ENCODE results near the gene ARRDC2.
"Not testable (repeated sequence)": the region's sequence is repeated elsewhere in the genome, so short reads cannot be mapped to it uniquely, and the experiment has no call there.

Gene ARRDC2

DNA sequence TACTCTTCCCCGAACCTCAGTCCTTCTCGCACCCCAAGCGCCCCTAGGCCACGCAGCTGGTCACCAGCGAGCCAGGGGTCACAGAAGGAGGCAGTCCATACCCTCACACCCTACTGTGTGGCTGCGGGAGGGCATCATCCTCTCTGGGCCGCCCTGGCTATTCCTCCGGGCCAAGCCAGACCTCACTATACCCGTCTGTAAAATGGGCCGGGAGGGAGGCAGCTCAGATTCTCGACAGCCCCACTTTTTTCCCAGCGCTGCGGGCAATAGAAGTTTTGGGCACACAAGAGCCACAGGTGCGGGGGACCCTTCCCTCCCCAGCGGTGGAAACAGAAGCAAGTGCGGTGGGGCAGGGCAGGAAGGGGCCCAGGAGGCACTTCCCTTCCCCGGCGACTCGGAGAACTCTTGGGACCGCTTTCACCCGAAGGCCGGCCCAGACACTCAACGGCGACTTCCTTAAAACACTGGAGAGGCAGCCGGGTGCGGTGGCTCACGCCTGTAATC is 5.6 kb upstream of the ARRDC2 start:
- H4K12ac ChIP-seq (ENCODE audit: low read depth, low read length): no peak overlapping the region
- H3K79me2 ChIP-seq (ENCODE audit: control insufficient read depth, insufficient read depth, low read length, poor library complexity): no peaks in the 10 kb centered on the region
- no peak overlapping the region for H3K4me3 ChIP-seq (ENCODE audit: low read depth, low read length)
- no peak overlapping the region for H2BK5ac ChIP-seq (ENCODE audit: low read depth, low read length, poor library complexity)
- H3K79me1 ChIP-seq (ENCODE audit: low read length): no peaks in the 10 kb centered on the region
- DNase-seq: no peak
- no peak overlapping the region for H3K4me2 ChIP-seq (ENCODE audit: low read length)
- H3K27me3 ChIP-seq (ENCODE audit: insufficient read depth, low read length): peaks cover 3% of the 10 kb centered on the region
- no peak overlapping the region for H3K27ac ChIP-seq (ENCODE audit: low read depth, low read length)
- no peaks in the 10 kb centered on the region for H3K36me3 ChIP-seq (ENCODE audit: control insufficient read depth in 1 of 2, insufficient read depth in 2 of 2, low read length in 2 of 2)
- H3K9me3 ChIP-seq (ENCODE audit: insufficient read depth, low read depth, low read length): peaks cover 2% of the 10 kb centered on the region
- H3K4ac ChIP-seq (ENCODE audit: low read depth, low read length): no peak overlapping the region
- no peak overlapping the region for H3K9ac ChIP-seq (ENCODE audit: low read length)
- no peak overlapping the region for H3K18ac ChIP-seq (ENCODE audit: low read length)
- no peak overlapping the region for H3K14ac ChIP-seq (ENCODE audit: low read length)
- H2AFZ ChIP-seq (ENCODE audit: insufficient read depth, low read length, poor library complexity): no peak overlapping the region
- H2BK12ac ChIP-seq (ENCODE audit: low read length): no peak overlapping the region
- H2BK120ac ChIP-seq (ENCODE audit: insufficient read depth, low read length, poor library complexity): no peak overlapping the region
- H4K8ac ChIP-seq (ENCODE audit: low read depth, low read length): no peak overlapping the region
- H3K23ac ChIP-seq (ENCODE audit: low read length): no peak overlapping the region
- H4K91ac ChIP-seq (ENCODE audit: low read depth, low read length): no peak overlapping the region
- no peak overlapping the region for H2AK5ac ChIP-seq (ENCODE audit: low read length)
- WGBS (ENCODE audit: extremely low coverage, insufficient coverage, insufficient read length): no CpG with 5 or more reads among the region's 27 CpGs
- peaks cover 3 to 9% of the 10 kb centered on the region in 2 experiments for H3K4me1 ChIP-seq (ENCODE audit: control insufficient read depth in 1 of 2, insufficient read depth in 2 of 2, low read length in 2 of 2)

DNA sequence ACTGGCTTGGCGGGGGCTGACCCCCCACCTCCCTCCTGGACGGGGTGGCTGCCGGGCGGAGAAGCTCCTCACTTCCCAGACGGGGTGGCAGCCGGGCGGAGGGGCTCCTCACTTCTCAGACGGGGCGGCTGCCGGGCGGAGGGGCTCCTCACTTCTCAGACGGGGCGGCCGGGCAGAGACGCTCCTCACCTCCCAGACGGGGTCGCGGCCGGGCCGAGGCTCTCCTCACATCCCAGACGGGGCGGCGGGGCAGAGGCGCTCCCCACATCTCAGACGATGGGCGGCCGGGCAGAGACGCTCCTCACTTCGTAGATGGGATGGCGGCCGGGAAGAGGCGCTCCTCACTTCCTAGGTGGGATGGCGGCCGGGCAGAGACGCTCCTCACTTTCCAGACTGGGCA is 2.2 kb upstream of the ARRDC2 start:
- not testable (repeated sequence) for H3K4me3 ChIP-seq (ENCODE audit: low read depth, low read length); H2BK5ac ChIP-seq (ENCODE audit: low read depth, low read length, poor library complexity); H4K8ac ChIP-seq (ENCODE audit: low read depth, low read length); H3K27ac ChIP-seq (ENCODE audit: low read depth, low read length); H3K4me2 ChIP-seq (ENCODE audit: low read length); H3K23ac ChIP-seq (ENCODE audit: low read length); H3K9ac ChIP-seq (ENCODE audit: low read length); H4K91ac ChIP-seq (ENCODE audit: low read depth, low read length); H2AK5ac ChIP-seq (ENCODE audit: low read length); DNase-seq; H3K14ac ChIP-seq (ENCODE audit: low read length); H2BK120ac ChIP-seq (ENCODE audit: insufficient read depth, low read length, poor library complexity); H3K79me1 ChIP-seq (ENCODE audit: low read length); H3K36me3 ChIP-seq (ENCODE audit: control insufficient read depth in 1 of 2, insufficient read depth in 2 of 2, low read length in 2 of 2); H3K4ac ChIP-seq (ENCODE audit: low read depth, low read length); H4K12ac ChIP-seq (ENCODE audit: low read depth, low read length); H3K79me2 ChIP-seq (ENCODE audit: control insufficient read depth, insufficient read depth, low read length, poor library complexity); H2AFZ ChIP-seq (ENCODE audit: insufficient read depth, low read length, poor library complexity); H2BK12ac ChIP-seq (ENCODE audit: low read length); H3K18ac ChIP-seq (ENCODE audit: low read length); H3K9me3 ChIP-seq (ENCODE audit: insufficient read depth, low read depth, low read length); H3K27me3 ChIP-seq (ENCODE audit: insufficient read depth, low read length)
- peaks cover 11 to 19% of the 10 kb centered on the region in 2 experiments for H3K4me1 ChIP-seq (ENCODE audit: control insufficient read depth in 1 of 2, insufficient read depth in 2 of 2, low read length in 2 of 2)
- WGBS (ENCODE audit: extremely low coverage, insufficient coverage, insufficient read length): no CpG with 5 or more reads among the region's 35 CpGs

DNA sequence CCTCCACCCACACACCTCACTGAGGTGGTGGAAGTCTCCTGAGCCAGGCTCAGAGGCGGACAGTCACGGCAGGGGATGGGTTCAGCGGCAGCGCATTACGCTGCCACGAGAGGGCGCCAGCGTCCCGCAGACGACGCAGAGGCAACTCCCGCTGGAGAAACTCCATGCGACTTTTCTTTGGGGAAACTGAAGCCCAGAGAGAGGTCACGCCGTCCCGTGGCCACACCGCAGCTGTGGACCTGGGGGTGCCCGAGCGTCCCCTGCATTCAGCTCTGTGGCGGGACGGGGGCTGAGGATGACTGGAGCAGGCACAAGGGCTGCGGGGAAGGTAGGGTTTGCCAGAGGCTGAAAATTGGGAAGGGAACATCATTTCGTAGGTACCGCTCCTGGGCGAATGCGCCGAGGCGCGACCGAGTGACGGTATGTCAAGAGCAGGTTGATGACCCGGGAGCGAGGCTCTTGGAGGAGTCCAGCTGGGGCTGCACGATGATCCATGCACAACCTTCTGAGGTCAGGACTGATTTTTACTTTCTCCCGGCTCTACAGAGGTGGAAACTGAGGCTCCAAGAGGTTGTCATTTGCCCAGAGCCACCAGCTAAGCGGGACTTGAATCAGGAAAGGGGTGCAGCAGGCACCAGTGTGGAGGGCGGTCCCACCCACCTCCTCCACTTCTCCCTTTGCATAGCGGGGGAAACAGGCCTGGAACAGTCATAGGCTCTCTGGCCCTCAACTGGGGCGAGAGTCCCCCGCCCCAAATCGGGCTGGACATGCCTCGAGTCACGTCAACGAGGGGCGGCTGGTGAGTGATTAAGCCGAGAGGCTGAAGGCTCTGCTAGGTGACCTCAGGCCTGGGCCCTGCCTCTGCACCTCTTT is 690 bp upstream of the ARRDC2 start:
- Histone ChIP-seq H2BK5ac (ENCODE audit: low read depth, low read length, poor library complexity) (no peak overlapping the region), H4K8ac (ENCODE audit: low read depth, low read length) (no peak overlapping the region), H3K36me3 (ENCODE audit: control insufficient read depth in 1 of 2, insufficient read depth in 2 of 2, low read length in 2 of 2) (peaks cover 0 to 6% of the 10 kb centered on the region in 2 experiments), H3K4me1 (ENCODE audit: control insufficient read depth in 1 of 2, insufficient read depth in 2 of 2, low read length in 2 of 2) (peaks cover 11 to 13% of the 10 kb centered on the region in 2 experiments), H2AK5ac (ENCODE audit: low read length) (no peak overlapping the region), H3K9me3 (ENCODE audit: insufficient read depth, low read depth, low read length) (peaks cover under 1% of the 10 kb centered on the region), H3K4me2 (ENCODE audit: low read length) (peak overlapping the region; percentile 89), H2BK120ac (ENCODE audit: insufficient read depth, low read length, poor library complexity) (no peak overlapping the region), H3K18ac (ENCODE audit: low read length) (no peak overlapping the region), H3K27me3 (ENCODE audit: insufficient read depth, low read length) (no peaks in the 10 kb centered on the region), H3K23ac (ENCODE audit: low read length) (no peak overlapping the region), H4K12ac (ENCODE audit: low read depth, low read length) (no peak overlapping the region), H2BK12ac (ENCODE audit: low read length) (no peak overlapping the region), H4K91ac (ENCODE audit: low read depth, low read length) (no peak overlapping the region), H3K4me3 (ENCODE audit: low read depth, low read length) (peak overlapping the region; percentile 56), H3K79me2 (ENCODE audit: control insufficient read depth, insufficient read depth, low read length, poor library complexity) (no peaks in the 10 kb centered on the region), H3K79me1 (ENCODE audit: low read length) (no peaks in the 10 kb centered on the region), H3K4ac (ENCODE audit: low read depth, low read length) (no peak overlapping the region), H2AFZ (ENCODE audit: insufficient read depth, low read length, poor library complexity) (peak overlapping the region; percentile 85), H3K9ac (ENCODE audit: low read length) (no peak overlapping the region), H3K27ac (ENCODE audit: low read depth, low read length) (no peak overlapping the region), H3K14ac (ENCODE audit: low read length) (no peak overlapping the region)
- DNase-seq: peak; percentile 82 to 95
- WGBS (ENCODE audit: extremely low coverage, insufficient coverage, insufficient read length): no CpG with 5 or more reads among the region's 46 CpGs

DNA sequence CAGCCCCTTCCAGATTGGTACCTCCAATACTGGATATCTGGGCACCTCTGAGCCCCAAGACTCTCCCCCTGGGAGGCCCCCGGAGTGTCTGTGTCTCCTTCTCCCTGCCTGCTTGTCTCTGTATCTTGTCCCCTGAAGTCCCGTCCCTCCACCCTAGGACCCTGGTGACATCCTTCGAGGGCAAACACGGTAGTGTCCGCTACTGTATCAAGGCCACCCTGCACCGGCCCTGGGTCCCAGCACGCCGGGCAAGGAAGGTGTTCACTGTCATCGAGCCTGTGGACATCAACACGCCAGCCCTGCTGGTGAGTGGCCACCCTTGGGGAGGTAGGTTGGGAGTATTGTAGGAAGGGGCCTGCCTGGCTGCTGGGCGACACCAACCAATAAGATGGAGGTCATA is 844 bp downstream of the ARRDC2 start:
- Histone ChIP-seq H2AK5ac (ENCODE audit: low read length) (no peak overlapping the region), H3K4ac (ENCODE audit: low read depth, low read length) (no peak overlapping the region), H3K4me1 (ENCODE audit: control insufficient read depth in 1 of 2, insufficient read depth in 2 of 2, low read length in 2 of 2) (peaks cover 11 to 13% of the 10 kb centered on the region in 2 experiments), H2BK120ac (ENCODE audit: insufficient read depth, low read length, poor library complexity) (no peak overlapping the region), H3K4me2 (ENCODE audit: low read length) (no peak overlapping the region), H2BK12ac (ENCODE audit: low read length) (no peak overlapping the region), H3K27ac (ENCODE audit: low read depth, low read length) (no peak overlapping the region), H3K79me1 (ENCODE audit: low read length) (no peaks in the 10 kb centered on the region), H2BK5ac (ENCODE audit: low read depth, low read length, poor library complexity) (no peak overlapping the region), H2AFZ (ENCODE audit: insufficient read depth, low read length, poor library complexity) (no peak overlapping the region), H3K36me3 (ENCODE audit: control insufficient read depth in 1 of 2, insufficient read depth in 2 of 2, low read length in 2 of 2) (peaks cover 0 to 6% of the 10 kb centered on the region in 2 experiments), H3K79me2 (ENCODE audit: control insufficient read depth, insufficient read depth, low read length, poor library complexity) (no peaks in the 10 kb centered on the region), H4K91ac (ENCODE audit: low read depth, low read length) (no peak overlapping the region), H4K12ac (ENCODE audit: low read depth, low read length) (no peak overlapping the region), H3K4me3 (ENCODE audit: low read depth, low read length) (no peak overlapping the region), H3K18ac (ENCODE audit: low read length) (no peak overlapping the region), H3K9me3 (ENCODE audit: insufficient read depth, low read depth, low read length) (no peaks in the 10 kb centered on the region), H4K8ac (ENCODE audit: low read depth, low read length) (no peak overlapping the region), H3K14ac (ENCODE audit: low read length) (no peak overlapping the region), H3K23ac (ENCODE audit: low read length) (no peak overlapping the region), H3K27me3 (ENCODE audit: insufficient read depth, low read length) (no peaks in the 10 kb centered on the region), H3K9ac (ENCODE audit: low read length) (no peak overlapping the region)
- no peak for DNase-seq
- WGBS (ENCODE audit: extremely low coverage, insufficient coverage, insufficient read length): no CpG with 5 or more reads among the region's 11 CpGs

Measured in trophoblast cell (in vitro differentiated cells and primary cell).